Gastroesophageal sphincter (tissue), 4 donors: ENCODE measurements around the gene TANGO2. TPM values are rescaled to one million over a fixed set of nuclear protein-coding genes. Genes with fewer than 3 reads are reported as not detected.

Experiments used
- ATAC-seq: fragments of 150-250 bp; one replicate; pipeline ENCODE4 v1.9.1; 2016; ENCODE audit warnings: mild to moderate bottlenecking, moderate library complexity
- H3K27ac ChIP-seq, 4 donors: fragments of 200-600 bp; sonication (generic) in 3 of 4; 1 replicate in 3 of 4; 2 replicates in 1 of 4; pipeline ENCODE4 v1.5.1; 2016 to 2019
- H3K27me3 ChIP-seq: fragments of 200-600 bp; sonication (generic); one replicate; pipeline ENCODE4 v1.5.1; 2019
- H3K36me3 ChIP-seq, 2 donors: fragments of 200-600 bp; sonication (generic); one replicate each; pipeline ENCODE4 v1.5.1; 2019; ENCODE audit warnings: control low read depth in 1 of 2
- H3K4me1 ChIP-seq, 3 donors: fragments of 200-600 bp; sonication (generic); 1 replicate in 2 of 3; 2 replicates in 1 of 3; pipeline ENCODE4 v1.5.1; 2016 to 2019; ENCODE audit warnings: control low read depth in 2 of 3
- H3K4me3 ChIP-seq, 2 donors: fragments of 200-600 bp; sonication (generic); one replicate each; pipeline ENCODE4 v1.5.1; 2019; ENCODE audit warnings: mild to moderate bottlenecking in 1 of 2, moderate library complexity in 1 of 2
- H3K9me3 ChIP-seq, 3 donors: fragments of 200-600 bp; sonication (generic); one replicate each; pipeline ENCODE4 v1.5.1; 2017 to 2019; ENCODE audit warnings: control low read depth in 2 of 3
- EP300 ChIP-seq: sonication (generic); formaldehyde crosslinking; IDR thresholded peaks from one replicate; pipeline ENCODE4 v1.6.1; 2017; ENCODE audit warnings: antibody characterized with exemption, mild to moderate bottlenecking
- POLR2A ChIP-seq, 2 donors: fragments of 450-650 bp; IDR thresholded peaks; one replicate each; pipeline ENCODE4 v1.6.1; 2017; ENCODE audit warnings: antibody characterized with exemption in 2 of 2, mild to moderate bottlenecking in 2 of 2, moderate library complexity in 1 of 2
- POLR2AphosphoS5 ChIP-seq: sonication (generic); formaldehyde crosslinking; IDR thresholded peaks from one replicate; pipeline ENCODE4 v1.6.1; 2017; ENCODE audit warnings: antibody characterized with exemption
- WGBS, 2 donors: methylation state at CpG; one replicate each; pipeline ENCODE4 v1.1.5; 2018; ENCODE audit warnings: low coverage in 1 of 2; 5-methylcytosine and 5-hydroxymethylcytosine counted together
- total RNA-seq, 4 donors: library from RNA; depleted of rRNA; stranded (reverse); fragments of >200 nt; gene quantifications; one replicate each; pipeline ENCODE4 v1.1.0, GENCODE V29; 2016
- TF ChIP-seq, protein P1 (sequence below), 4 experiments: fragments of 200-600 bp in 2 of 4; fragments of 450-650 bp in 2 of 4; sonication (generic) in 1 of 4; IDR thresholded peaks; one replicate each; pipeline ENCODE4 v1.5.1; 2017 to 2019; ENCODE audit warnings: antibody characterized with exemption in 4 of 4, mild to moderate bottlenecking in 2 of 4, moderate library complexity in 2 of 4

The TANGO2 gene
- total RNA-seq, 4 donors from 2014 or later, result 20.0 to 65.5 (median 45.8) TPM

DNA sequence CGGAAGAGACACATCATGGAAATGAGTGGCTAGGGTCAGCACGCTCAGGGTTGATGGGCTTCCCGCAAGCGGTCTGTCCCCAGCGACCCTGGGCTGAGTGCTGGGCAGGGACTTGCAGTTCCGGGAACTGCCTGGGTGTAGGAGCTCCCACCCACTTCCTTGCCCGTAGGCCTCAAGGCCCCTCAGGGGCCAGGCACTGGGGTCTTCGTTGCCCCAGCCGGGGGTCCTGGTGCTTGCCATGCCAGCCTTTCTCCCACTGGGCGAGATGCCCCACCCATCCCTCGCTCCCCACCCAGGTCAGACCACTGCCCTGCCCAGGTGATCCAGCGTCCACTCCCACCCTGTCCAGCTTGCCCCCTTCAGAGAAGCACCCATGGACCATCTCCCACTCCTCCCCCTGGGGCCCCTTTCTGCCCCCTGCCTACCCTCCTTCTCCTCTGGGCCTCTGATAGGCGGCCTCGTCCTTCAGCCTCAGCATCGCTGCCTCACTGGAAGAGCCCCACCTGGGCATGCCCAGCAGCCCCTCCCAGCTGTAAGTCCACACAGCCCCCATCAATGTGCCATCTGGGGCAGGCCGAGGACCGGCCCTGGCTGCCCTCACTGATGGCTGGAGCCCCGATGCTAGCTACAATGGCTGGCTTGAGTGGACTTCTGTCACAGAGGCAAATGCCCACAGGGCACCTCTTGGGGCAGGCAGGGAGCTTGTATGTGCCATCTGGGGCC, 41.3 kb downstream of the TANGO2 start:
- no peak for TF ChIP-seq POLR2A (IDR thresholded peaks at IDR 0.05)
- no peak for TF ChIP-seq EP300
- Histone ChIP-seq H3K27ac (no peak overlapping the region), H3K4me3 (no peak overlapping the region), H3K4me1 (no peaks in the 10 kb centered on the region), H3K9me3 (no peaks in the 10 kb centered on the region), H3K36me3 (peaks cover 0 to 94% of the 10 kb centered on the region in 2 donors), H3K27me3 (no peaks in the 10 kb centered on the region)
- no peak for ATAC-seq
- WGBS, 2 donors, result 80% methylated on average over 2 of the region's 18 CpGs; no CpG with 5 or more reads in 1 of the 2 donors

DNA sequence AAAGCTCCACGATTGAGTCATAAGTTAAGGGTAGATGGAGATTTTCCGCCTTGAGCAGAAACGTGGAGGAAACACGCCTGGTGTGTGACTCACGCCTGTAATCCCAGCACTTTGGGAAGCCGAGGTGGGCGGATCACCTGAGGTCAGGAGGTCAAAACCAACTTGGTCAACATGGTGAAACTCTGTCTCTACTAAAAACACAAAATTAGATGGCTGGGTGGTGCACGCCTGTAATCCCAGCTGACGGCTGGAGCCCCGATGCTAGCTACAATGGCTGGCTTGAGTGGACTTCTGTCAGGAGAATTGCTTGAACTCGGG, 41.8 kb downstream of the TANGO2 start:
- H3K4me1 ChIP-seq, result no peaks in the 10 kb centered on the region
- no peaks in the 10 kb centered on the region for H3K27me3 ChIP-seq
- H3K4me3 ChIP-seq, result no peak overlapping the region
- H3K27ac ChIP-seq, result no peak overlapping the region
- 100% methylated on average over 4 of the region's 11 CpGs; no CpG with 5 or more reads in 1 of the 2 donors for WGBS, 2 donors
- peaks cover 0 to 89% of the 10 kb centered on the region in 2 donors for H3K36me3 ChIP-seq
- TF ChIP-seq POLR2A (IDR thresholded peaks at IDR 0.05), result no peak
- TF ChIP-seq, protein P1, sequence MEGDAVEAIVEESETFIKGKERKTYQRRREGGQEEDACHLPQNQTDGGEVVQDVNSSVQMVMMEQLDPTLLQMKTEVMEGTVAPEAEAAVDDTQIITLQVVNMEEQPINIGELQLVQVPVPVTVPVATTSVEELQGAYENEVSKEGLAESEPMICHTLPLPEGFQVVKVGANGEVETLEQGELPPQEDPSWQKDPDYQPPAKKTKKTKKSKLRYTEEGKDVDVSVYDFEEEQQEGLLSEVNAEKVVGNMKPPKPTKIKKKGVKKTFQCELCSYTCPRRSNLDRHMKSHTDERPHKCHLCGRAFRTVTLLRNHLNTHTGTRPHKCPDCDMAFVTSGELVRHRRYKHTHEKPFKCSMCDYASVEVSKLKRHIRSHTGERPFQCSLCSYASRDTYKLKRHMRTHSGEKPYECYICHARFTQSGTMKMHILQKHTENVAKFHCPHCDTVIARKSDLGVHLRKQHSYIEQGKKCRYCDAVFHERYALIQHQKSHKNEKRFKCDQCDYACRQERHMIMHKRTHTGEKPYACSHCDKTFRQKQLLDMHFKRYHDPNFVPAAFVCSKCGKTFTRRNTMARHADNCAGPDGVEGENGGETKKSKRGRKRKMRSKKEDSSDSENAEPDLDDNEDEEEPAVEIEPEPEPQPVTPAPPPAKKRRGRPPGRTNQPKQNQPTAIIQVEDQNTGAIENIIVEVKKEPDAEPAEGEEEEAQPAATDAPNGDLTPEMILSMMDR (IDR thresholded peaks at IDR 0.05), result no peak
- no peak for TF ChIP-seq POLR2AphosphoS5
- TF ChIP-seq EP300, result no peak
- no peak for ATAC-seq
- H3K9me3 ChIP-seq, result no peaks in the 10 kb centered on the region

DNA sequence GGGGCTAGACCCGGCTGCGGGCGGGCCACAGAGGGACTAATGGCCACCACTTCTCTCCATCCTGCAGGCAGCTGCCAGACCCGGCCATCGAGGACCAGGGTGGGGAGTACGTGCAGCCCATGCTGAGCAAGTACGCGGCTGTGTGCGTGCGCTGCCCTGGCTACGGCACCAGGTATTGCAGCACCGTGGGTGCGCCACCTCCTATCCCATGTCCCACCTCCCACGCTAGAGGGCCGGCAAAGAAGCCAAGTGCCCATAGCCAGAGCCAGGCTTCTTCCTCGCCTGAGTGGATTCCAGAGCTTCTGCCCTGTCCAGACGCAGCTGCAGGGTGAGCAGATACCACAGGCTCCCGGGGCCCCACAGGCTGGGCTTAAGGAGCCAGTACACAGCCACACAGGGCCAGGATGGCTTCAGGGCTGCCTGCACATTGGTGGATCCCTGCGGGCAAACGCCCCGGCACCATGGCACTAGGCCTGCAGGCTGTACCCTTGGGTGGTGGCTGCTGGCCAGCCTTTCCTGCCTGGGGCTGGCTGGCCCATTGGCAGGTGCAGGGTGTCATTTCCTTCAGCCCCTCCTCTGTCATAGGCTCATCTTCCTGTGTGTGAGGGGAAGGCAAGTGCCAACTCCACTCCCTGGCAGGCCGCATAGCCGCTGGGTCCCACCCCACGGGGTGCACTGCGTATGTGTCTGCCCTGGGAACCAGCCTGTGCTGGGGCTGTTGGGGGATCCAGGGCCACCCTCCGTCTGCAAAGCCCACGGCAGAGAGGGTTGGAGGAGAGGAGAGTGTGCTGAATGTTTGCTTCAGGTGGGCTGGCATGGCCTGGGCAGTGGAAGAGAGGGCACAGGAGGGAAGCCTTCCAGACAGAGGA, 42.6 kb downstream of the TANGO2 start:
- Histone ChIP-seq H3K4me1 (no peaks in the 10 kb centered on the region), H3K36me3 (peaks cover 0 to 81% of the 10 kb centered on the region in 2 donors)

DNA sequence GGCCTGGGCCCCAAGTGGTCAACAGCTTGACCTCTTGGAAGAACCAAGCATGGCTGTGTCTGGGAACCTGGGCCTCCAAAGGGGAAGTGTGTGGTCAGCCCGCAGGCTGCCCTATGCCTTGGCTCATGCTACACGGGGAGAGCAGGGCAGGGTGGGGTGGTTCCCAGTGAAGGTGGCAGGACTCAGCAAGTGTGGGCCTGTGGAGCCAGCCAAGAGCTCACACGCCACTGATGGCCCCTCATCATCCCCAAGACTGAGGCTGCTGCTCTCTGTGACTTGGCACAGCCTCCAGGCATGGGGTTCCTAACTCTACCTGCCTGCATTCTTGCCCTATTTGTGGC, 43.2 kb downstream of the TANGO2 start:
- Histone ChIP-seq H3K4me1 (no peaks in the 10 kb centered on the region), H3K27me3 (no peaks in the 10 kb centered on the region), H3K4me3 (no peak overlapping the region), H3K36me3 (peaks cover 0 to 75% of the 10 kb centered on the region in 2 donors), H3K27ac (no peak overlapping the region), H3K9me3 (no peaks in the 10 kb centered on the region)
- no CpG with 5 or more reads among the region's 3 CpGs for WGBS, 2 donors
- no peak for ATAC-seq
- TF ChIP-seq EP300 (no peak), POLR2A (IDR thresholded peaks at IDR 0.05) (no peak), POLR2AphosphoS5 (no peak)
- TF ChIP-seq, protein P1 (IDR thresholded peaks at IDR 0.05), result no peak

More for the DNA sequence above, 42.6 kb downstream of the TANGO2 start:
- Histone ChIP-seq H3K9me3 (no peaks in the 10 kb centered on the region), H3K27me3 (no peaks in the 10 kb centered on the region), H3K4me3 (no peak overlapping the region), H3K27ac (no peak overlapping the region)
- no peak for TF ChIP-seq EP300
- no peak for TF ChIP-seq POLR2AphosphoS5
- TF ChIP-seq, protein P1 (IDR thresholded peaks at IDR 0.05), result no peak
- TF ChIP-seq POLR2A (IDR thresholded peaks at IDR 0.05), result no peak
- 77 to 91% methylated on average over 2 to 8 of the region's 27 CpGs for WGBS, 2 donors
- ATAC-seq, result no peak

DNA sequence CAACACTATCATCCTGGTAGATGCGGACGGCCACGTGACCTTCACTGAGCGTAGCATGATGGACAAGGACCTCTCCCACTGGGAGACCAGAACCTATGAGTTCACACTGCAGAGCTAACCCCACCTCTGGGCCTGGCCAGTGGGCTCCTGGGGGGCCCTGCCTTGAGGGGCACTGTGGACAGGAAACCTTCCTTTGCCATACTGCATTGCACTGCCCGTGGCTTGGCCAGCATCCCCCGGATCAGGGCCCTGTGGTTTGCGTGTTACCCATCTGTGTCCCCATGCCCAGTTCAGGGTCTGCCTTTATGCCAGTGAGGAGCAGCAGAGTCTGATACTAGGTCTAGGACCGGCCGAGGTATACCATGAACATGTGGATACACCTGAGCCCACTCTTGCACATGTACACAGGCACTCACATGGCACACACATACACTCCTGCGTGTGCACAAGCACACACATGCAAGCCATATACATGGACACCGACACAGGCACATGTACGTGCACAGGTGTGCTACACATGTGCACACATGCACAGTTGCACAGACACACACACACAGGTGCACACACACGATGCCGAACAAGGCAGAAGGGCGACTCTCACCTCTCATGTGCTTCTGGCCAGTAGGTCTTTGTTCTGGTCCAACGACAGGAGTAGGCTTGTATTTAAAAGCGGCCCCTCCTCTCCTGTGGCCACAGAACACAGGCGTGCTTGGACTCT, 43.8 kb downstream of the TANGO2 start:
- Histone ChIP-seq H3K36me3 (peaks cover 0 to 69% of the 10 kb centered on the region in 2 donors), H3K4me1 (no peaks in the 10 kb centered on the region), H3K27me3 (no peaks in the 10 kb centered on the region), H3K9me3 (no peaks in the 10 kb centered on the region), H3K4me3 (no peak overlapping the region), H3K27ac (no peak overlapping the region)
- TF ChIP-seq POLR2A (IDR thresholded peaks at IDR 0.05) (no peak), EP300 (no peak), POLR2AphosphoS5 (no peak)
- TF ChIP-seq, protein P1 (IDR thresholded peaks at IDR 0.05), result no peak
- ATAC-seq, result no peak
- 74 to 83% methylated on average over 1 to 8 of the region's 18 CpGs for WGBS, 2 donors
